Peyer's patch (tissue), 4 donors: ENCODE measurements around the gene ATP6V1D. TPM values are rescaled to one million over a fixed set of nuclear protein-coding genes. Genes with fewer than 3 reads are reported as not detected.

Experiments used
- DNase-seq, 3 donors: peaks; one replicate each; pipeline ENCODE4 v3.0.0-alpha.2; 2017 to 2019
- H3K27ac ChIP-seq, 4 donors: fragments of 200-600 bp; sonication (generic); one replicate each; pipeline ENCODE4 v1.5.1; 2016 to 2019
- H3K27me3 ChIP-seq, 2 donors: fragments of 200-600 bp; sonication (generic); one replicate each; pipeline ENCODE4 v1.5.1; 2019
- H3K36me3 ChIP-seq, 3 donors: fragments of 200-600 bp; sonication (generic); one replicate each; pipeline ENCODE4 v1.5.1; 2016 to 2019
- H3K4me1 ChIP-seq, 4 donors: fragments of 200-600 bp; sonication (generic); one replicate each; pipeline ENCODE4 v1.5.1; 2016 to 2019
- H3K4me3 ChIP-seq, 4 donors: fragments of 200-600 bp; sonication (generic); 1 replicate in 3 of 4; 2 replicates in 1 of 4; pipeline ENCODE4 v1.5.1; 2016 to 2019; ENCODE audit warnings: mild to moderate bottlenecking in 1 of 4
- H3K9me3 ChIP-seq, 4 donors: fragments of 200-600 bp; sonication (generic); one replicate each; pipeline ENCODE4 v1.5.1; 2016 to 2019; ENCODE audit warnings: mild to moderate bottlenecking in 1 of 4
- CTCF ChIP-seq, 6 experiments: fragments of 450-650 bp in 4 of 6; fragments of 200-600 bp in 2 of 6; sonication (generic) in 1 of 6; IDR thresholded peaks; one replicate each; pipeline ENCODE4 v1.5.1; 2017 to 2019; ENCODE audit warnings: antibody characterized with exemption in 6 of 6, mild to moderate bottlenecking in 3 of 6, moderate library complexity in 1 of 6
- POLR2A ChIP-seq, 2 donors: fragments of 450-650 bp; IDR thresholded peaks; one replicate each; pipeline ENCODE4 v1.5.1; 2017; ENCODE audit warnings: antibody characterized with exemption in 2 of 2, mild to moderate bottlenecking in 2 of 2, moderate library complexity in 2 of 2
- small RNA-seq, 2 donors: library from RNA; depleted of rRNA; stranded (forward); fragments of <200 nt; gene quantifications; one replicate each; pipeline ENCODE3, GENCODE V24; 2016
- total RNA-seq, 4 donors: library from RNA; depleted of rRNA; stranded (reverse); fragments of >200 nt; gene quantifications; one replicate each; pipeline ENCODE4 v1.1.0, GENCODE V29; 2016

The ATP6V1D gene
- total RNA-seq, 4 donors from 2014 or later, result 67.0 to 93.3 (median 78.5) TPM

- H3K4me1 ChIP-seq, result no peaks in the 10 kb centered on the region
- no peak overlapping the region for H3K4me3 ChIP-seq
- no peaks in the 10 kb centered on the region for H3K27me3 ChIP-seq
- H3K27ac ChIP-seq, result no peak overlapping the region
- peaks cover 0 to 35% (median 0%) of the 10 kb centered on the region in 3 donors for H3K36me3 ChIP-seq
- no peak for DNase-seq
- no peak for TF ChIP-seq CTCF (IDR thresholded peaks at IDR 0.05)
- TF ChIP-seq POLR2A (IDR thresholded peaks at IDR 0.05), result no peak
- H3K9me3 ChIP-seq, result no peaks in the 10 kb centered on the region
Measured at GRCh38 chr14:67311868-67312267, 47.7 kb downstream of the ATP6V1D start.

Small RNA genes lying within 50 kb of the gene (small RNA-seq; reads per million reads assigned to genes)
- 0 reads per million in 2 donors for gene RF00019

Other genes with a start within 250 kb of the ATP6V1D start
- under 1 TPM in 1 of 4 donors, not detected in 3; 0.67 TPM for gene GARIN2, start 170.4 kb downstream of the ATP6V1D start, total RNA-seq
- 10 to 100 TPM; 36.3 to 95.1 (median 61.1) TPM for gene PALS1, start 118.4 kb downstream of the ATP6V1D start, total RNA-seq
- gene EIF2S1, start 524 bp upstream of the ATP6V1D start, total RNA-seq, result 10 to 100 TPM; 27.1 to 74.3 (median 35.9) TPM
- gene PLEK2, start 52.4 kb upstream of the ATP6V1D start, total RNA-seq, result 10 to 100 TPM; 19.7 to 40.3 (median 33.6) TPM
- gene TMEM229B, start 128.9 kb upstream of the ATP6V1D start, total RNA-seq, result 10 to 100 TPM in 3 of 4 donors, 1 to 10 TPM in 1; 8.3 to 39.7 (median 31.7) TPM
- gene PLEKHH1, start 173.5 kb upstream of the ATP6V1D start, total RNA-seq, result 100 to 1,000 TPM in 2 of 4 donors, 10 to 100 TPM in 2; 68.5 to 142 (median 92.0) TPM
- gene PIGH, start 240.5 kb upstream of the ATP6V1D start, total RNA-seq, result 10 to 100 TPM; 25.6 to 45.7 (median 28.1) TPM